Stimulated activated CD4-positive, alpha-beta T cell treated with anti-CD3 and anti-CD28 coated beads, Interleukin-12 subunit alpha, Interleukin-12 subunit beta, amount 100 ng/mL, for 24 hours (primary cell): ENCODE measurements around the gene TRAPPC11.
"Not testable (repeated sequence)": the region's sequence is repeated elsewhere in the genome, so short reads cannot be mapped to it uniquely, and the experiment has no call there.

ENCODE experiments used
- DNase-seq, 2 experiments: peaks; one replicate each; pipeline ENCODE4 v3.0.0-alpha.2; 2020; ENCODE audit warnings: low read depth in 2 of 2

Gene TRAPPC11

GRCh38 chr4:183659029-183659871, at the start of gene TRAPPC11, which contains the start of gene RWDD4:
TSS of gene TRAPPC11 (plus strand) at chr4:183659293. CDS start at chr4:183663868, 4,575 bp downstream.
TSS of gene RWDD4 (minus strand) at chr4:183659185. CDS start at chr4:183658952, 233 bp downstream.
- DNase-seq, result peak; percentile 91 to 94

GRCh38 chr4:183610033-183610432, 49.1 kb upstream of the TRAPPC11 start:
- no peak for DNase-seq

- no peak for DNase-seq
Measured at GRCh38 chr4:183610613-183611012, 48.5 kb upstream of the TRAPPC11 start.

GRCh38 chr4:183611210-183611830, 47.8 kb upstream of the TRAPPC11 start:
- DNase-seq, result no peak

- no peak for DNase-seq
Measured at GRCh38 chr4:183612329-183613250, 46.5 kb upstream of the TRAPPC11 start.

GRCh38 chr4:183617075-183617474, 42.0 kb upstream of the TRAPPC11 start:
- no peak for DNase-seq

- DNase-seq, result no peak
Measured at GRCh38 chr4:183618681-183619080, 40.4 kb upstream of the TRAPPC11 start.

GRCh38 chr4:183620421-183620820, 38.7 kb upstream of the TRAPPC11 start:
- no peak for DNase-seq

GRCh38 chr4:183621875-183622274, 37.2 kb upstream of the TRAPPC11 start:
- DNase-seq, result no peak

- no peak for DNase-seq
Measured at GRCh38 chr4:183624548-183624947, 34.5 kb upstream of the TRAPPC11 start.

GRCh38 chr4:183626168-183626567, 32.9 kb upstream of the TRAPPC11 start:
- DNase-seq, result no peak

- DNase-seq, result not testable (repeated sequence)
Measured at GRCh38 chr4:183627286-183627685, 31.8 kb upstream of the TRAPPC11 start.

GRCh38 chr4:183627979-183628588, 31.0 kb upstream of the TRAPPC11 start:
- no peak for DNase-seq

- DNase-seq, result no peak
Measured at GRCh38 chr4:183631577-183632198, 27.4 kb upstream of the TRAPPC11 start.

GRCh38 chr4:183632689-183633088, 26.4 kb upstream of the TRAPPC11 start:
- no peak for DNase-seq

- DNase-seq, result no peak
Measured at GRCh38 chr4:183633476-183634400, 25.4 kb upstream of the TRAPPC11 start.

- DNase-seq, result no peak
Measured at GRCh38 chr4:183635321-183635720, 23.8 kb upstream of the TRAPPC11 start.

- no peak for DNase-seq
Measured at GRCh38 chr4:183635741-183636140, 23.4 kb upstream of the TRAPPC11 start.

- no peak for DNase-seq
Measured at GRCh38 chr4:183636503-183636902, 22.6 kb upstream of the TRAPPC11 start.

GRCh38 chr4:183636923-183637322, 22.2 kb upstream of the TRAPPC11 start:
- no peak for DNase-seq
